Hematopoietic multipotent progenitor cell treated with erythropoietin and hydrocortisone succinate and interleukin-3 and kit ligand, for 4 days (in vitro differentiated cells): Measurements from ENCODE around the gene ACSF2.

ENCODE experiments used
- DNase-seq: peaks from one replicate; pipeline ENCODE4 v3.0.0-alpha.2; 2015

ACSF2 gene

DNA sequence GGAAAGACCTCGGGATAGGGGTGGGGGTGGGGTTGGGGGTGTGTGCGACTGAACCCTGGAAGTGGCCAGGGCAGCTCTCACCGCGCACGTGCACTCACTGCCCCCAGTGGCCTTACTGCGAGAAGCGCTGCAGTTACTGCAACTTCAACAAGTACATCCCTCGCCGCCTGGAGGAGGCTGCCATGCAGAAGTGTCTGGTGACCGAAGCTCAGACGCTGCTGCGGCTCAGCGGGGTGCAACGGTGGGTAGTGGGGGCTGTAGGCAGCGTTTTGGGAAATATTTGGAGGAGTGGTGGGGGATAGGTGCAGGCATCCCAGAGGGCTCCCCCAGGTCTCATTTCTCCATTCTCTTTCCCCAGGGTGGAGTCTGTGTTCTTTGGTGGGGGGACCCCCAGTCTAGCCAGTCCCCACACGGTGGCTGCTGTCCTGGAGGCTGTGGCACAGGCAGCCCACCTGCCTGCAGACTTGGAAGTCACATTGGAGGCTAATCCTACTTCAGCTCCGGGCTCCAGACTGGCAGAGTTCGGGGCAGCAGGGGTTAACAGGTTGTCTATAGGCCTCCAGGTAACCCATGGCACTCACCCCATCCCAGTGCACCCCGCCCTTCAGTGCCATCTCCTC lies 53.6 kb downstream of the ACSF2 start:
- peak; percentile 96 for DNase-seq

DNA sequence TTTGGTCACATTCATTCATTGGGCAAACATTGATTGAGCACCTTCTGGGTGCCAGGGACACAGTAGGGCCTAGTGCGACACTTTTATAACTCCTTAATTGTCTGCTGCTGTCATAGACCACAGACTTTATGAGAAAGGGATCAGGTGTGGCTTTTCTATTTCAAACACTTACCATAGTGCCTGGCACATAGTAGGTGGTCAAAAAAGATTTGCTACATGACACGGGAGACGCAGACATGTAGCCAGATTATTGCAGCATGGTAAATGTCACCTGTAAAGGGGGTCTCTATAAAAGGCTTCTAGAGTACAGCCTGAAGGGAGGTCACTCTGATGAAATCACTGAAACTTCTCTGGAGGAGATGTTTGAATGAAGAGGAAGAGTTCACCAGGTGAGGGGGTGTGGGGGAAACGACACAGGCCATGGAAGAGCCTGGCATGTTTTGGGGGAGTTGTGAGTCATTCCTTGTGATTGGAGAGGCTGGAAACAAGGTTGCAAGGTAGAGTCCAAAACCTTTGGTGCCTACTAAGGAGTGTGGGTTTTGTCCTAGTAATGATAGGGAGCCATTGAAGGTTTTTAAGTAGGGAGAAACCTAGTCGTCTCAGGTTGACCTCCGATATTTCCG lies 54.2 kb downstream of the ACSF2 start:
- DNase-seq, result no peak

DNA sequence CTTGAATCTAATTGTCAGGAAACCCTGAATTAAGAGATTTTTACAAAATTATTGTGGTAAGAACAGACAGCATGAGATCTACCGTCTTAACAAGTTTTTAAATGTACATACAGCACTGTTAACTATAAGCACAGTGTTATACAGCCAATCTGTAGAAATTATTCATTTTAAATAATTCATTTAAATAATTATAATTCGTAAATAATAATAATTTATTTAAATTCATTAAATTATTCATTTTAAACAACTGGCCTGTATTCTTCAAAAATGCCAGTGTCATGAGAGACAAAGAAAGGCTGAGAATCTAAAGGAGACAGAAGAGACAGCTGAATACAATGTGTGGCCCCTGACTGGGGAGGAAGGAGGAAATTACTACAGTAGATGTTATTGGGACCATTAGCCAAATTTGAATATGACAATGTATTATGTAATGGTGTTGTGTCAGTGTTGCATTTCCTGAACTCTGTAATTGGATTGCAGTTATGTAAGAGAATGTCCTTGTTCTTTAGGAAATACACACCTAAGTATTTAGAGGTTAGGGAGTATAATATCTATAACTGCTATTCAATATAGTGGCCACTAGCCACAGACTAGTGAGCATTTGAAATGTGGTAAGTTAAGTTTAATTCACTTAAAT lies 55.0 kb downstream of the ACSF2 start:
- DNase-seq, result peak; percentile 28

DNA sequence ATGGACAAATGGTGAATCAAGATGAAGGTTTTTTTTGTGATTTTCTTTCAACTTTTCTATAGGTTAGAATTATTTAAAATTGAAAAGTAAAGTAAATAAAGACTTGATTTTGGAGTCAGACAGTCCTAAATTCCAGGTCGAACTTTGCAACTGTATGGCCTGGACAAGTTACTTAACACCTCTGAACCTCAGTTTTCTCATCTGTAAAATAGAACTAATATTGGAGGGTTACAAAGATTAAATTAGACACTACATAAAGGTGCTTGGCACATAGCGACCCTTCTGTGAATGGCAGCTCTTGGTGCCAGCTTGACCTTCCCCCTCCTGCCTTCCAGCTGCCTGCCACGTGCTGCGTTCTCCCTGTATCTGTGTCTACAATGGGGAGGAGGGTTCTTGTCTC lies 55.6 kb downstream of the ACSF2 start:
- no peak for DNase-seq

- no peak for DNase-seq
Measured at GRCh38 chr17:50482110-50482509, 56.1 kb downstream of the ACSF2 start.

DNA sequence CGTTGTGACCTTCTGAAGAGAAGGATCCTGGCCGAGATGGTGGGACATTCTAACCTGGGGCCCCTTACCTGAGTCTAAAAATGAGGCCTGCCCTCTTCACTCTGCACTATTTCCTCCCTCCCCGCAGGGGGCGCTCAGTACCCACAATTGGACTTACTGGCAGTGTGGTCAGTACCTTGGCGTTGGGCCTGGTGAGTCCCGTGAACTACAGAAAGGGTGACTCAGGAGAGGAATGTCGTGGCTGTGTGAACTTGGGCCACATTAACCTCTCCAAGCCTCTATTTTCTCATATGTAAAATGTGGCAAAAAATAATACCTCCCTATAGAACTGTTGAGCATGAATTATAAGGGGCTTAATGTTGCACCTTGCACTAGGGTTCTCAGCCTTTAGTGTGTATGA lies 56.5 kb downstream of the ACSF2 start:
- peak; percentile 91 for DNase-seq

GRCh38 chr17:50483266-50483665 lies 57.2 kb downstream of the ACSF2 start:
- DNase-seq, result no peak

DNA sequence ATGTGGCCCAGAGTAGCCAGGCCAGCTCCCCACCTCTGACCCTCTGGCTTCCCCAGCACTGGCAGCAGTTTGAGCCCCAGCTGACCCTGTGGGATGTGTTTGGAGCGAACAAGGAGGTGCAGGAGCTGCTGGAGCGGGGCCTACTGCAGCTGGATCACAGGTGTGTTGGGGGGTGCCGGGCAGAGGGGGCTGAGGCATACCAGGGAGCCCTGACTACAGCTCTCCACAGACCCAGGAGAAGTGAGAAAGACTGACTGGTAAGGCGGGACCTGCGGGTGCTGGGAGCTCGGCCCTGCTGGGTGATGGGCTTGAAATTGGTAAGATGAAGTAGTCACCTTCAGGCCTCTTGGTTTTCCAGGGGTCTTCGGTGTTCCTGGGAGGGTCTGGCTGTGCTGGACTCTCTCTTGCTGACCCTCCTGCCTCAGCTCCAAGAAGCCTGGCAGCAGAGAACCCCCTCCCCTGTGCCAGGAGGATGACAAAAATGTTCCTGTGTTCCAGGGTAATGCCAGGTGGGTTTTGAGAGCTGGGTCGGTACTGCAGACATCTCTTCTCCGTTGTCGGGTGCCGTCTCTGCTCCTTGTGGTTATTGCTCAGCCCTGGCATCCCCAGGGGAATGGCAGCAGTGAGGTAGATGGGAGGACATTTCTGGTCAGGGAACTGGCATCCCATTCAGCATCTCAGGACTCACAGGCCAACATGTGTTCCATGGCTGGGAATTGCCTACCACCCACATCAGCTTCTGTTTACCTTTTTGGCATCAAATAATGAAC lies 58.6 kb downstream of the ACSF2 start:
- no peak for DNase-seq

DNA sequence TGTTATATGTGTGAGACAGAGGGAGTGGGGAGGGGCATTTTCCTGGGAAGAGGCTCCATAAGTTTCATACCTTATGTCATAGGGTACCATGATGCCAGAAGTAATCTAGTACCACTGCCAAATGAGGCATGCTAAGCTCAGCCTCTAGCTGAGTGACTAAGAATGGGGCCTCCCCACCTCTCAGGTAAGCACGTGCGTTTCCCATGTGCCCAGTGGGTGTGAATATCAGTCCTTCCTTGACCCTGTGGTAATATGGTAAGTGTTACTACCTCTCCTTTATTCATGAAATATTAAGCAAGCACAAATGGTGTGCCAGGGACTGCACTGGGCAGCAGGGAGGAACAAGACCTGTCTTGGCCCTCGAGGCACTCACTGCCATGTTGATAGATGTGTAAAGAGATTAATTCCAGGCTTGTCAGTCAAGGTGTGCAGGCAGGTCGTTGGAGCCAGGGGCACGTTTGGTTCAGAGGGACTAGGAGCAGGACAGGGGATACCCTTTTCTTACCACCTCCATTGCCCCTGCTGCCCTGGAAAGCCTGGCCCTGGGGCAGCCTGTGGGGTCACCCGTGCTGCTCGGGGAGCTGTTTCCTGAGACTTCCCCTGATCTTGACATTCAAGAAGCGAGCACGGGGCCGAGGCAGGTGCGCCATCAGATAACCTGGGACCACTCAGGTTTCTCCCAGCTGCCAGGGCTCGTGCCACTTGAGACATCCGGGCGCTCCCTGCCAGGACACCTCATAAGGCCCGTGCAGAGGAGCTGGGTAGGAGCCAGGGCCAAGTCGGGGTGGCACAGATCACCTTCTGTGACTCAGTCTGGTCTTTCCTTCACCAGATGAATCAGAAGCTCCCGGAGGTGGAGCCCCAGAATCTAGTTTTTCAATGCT lies 61.4 kb downstream of the ACSF2 start:
- no peak for DNase-seq

GRCh38 chr17:50488880-50489279 lies 62.9 kb downstream of the ACSF2 start:
- DNase-seq, result no peak

- no peak for DNase-seq
Measured at GRCh38 chr17:50491505-50491904, 65.5 kb downstream of the ACSF2 start.

- DNase-seq, result no peak
Measured at GRCh38 chr17:50492214-50492613, 66.2 kb downstream of the ACSF2 start.

DNA sequence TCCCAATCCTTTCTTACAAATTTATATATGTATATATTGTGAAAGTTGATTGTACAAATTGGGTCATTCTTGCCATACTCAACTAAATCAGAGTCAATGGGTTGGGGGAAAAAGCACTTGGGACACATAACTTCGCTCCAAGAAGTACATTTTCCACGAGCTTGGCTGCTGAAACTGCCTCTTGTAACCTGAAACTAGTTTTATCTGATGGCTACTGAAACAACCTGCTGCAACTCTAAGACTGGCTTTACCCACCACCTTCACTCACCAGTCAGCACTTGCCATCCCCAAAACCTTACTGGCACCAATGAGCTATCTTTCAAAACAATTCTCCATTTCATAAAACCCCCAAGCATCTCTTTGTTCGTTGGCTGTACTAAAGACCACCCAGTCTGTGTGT lies 67.7 kb downstream of the ACSF2 start:
- no peak for DNase-seq

GRCh38 chr17:50495217-50495823 lies 69.3 kb downstream of the ACSF2 start:
- no peak for DNase-seq

GRCh38 chr17:50495918-50496317 lies 69.9 kb downstream of the ACSF2 start:
- no peak for DNase-seq

GRCh38 chr17:50498021-50498874 lies 72.2 kb downstream of the ACSF2 start:
- DNase-seq, result no peak

GRCh38 chr17:50499270-50499669 lies 73.3 kb downstream of the ACSF2 start:
- DNase-seq, result no peak

- DNase-seq, result no peak
Measured at GRCh38 chr17:50499721-50500120, 73.7 kb downstream of the ACSF2 start.

- peak; percentile 66 for DNase-seq
Measured at GRCh38 chr17:50501054-50501453, 75.0 kb downstream of the ACSF2 start.

- DNase-seq, result no peak
Measured at GRCh38 chr17:50502301-50502990, 76.4 kb downstream of the ACSF2 start.
